Kidney tubule cell (primary cell): ENCODE measurements around the gene PAK1.
A peak's percentile ranks its signal among the peaks of the same experiment; 100 is the strongest.
"Not testable (repeated sequence)": the region's sequence is repeated elsewhere in the genome, so short reads cannot be mapped to it uniquely, and the experiment has no call there.

Source experiments
- DNase-seq: peaks from one replicate; pipeline ENCODE4 v3.0.0-alpha.2; 2018; ENCODE audit warnings: low spot score

The PAK1 gene

GRCh38 chr11:77402218-77402556 lies 71.7 kb downstream of the PAK1 start:
- no peak for DNase-seq

GRCh38 chr11:77401486-77402217 lies 72.2 kb downstream of the PAK1 start:
- no peak for DNase-seq

GRCh38 chr11:77400775-77401449 lies 73.0 kb downstream of the PAK1 start:
- no peak for DNase-seq

GRCh38 chr11:77400271-77400670 lies 73.6 kb downstream of the PAK1 start:
- no peak for DNase-seq

DNA sequence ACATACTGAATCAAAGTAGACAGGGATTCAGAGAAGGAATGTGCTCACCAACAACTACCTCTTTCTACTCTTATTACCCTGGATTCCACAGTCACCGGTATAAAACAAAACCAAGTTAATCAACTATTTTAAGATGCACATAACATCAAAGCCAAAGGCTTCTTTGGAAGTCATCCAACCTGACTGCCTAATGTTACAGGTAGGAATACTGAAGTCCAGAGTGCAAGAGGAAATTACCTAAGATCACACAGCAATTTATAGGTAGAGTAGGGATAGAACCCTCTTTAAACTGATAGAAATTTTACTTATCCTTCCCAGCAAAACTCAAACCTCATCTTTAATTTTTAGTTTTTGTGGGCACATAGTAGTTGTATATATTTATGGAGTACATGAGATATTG lies 76.3 kb downstream of the PAK1 start:
- DNase-seq: no peak

GRCh38 chr11:77396911-77397310 lies 77.0 kb downstream of the PAK1 start:
- no peak for DNase-seq

DNA sequence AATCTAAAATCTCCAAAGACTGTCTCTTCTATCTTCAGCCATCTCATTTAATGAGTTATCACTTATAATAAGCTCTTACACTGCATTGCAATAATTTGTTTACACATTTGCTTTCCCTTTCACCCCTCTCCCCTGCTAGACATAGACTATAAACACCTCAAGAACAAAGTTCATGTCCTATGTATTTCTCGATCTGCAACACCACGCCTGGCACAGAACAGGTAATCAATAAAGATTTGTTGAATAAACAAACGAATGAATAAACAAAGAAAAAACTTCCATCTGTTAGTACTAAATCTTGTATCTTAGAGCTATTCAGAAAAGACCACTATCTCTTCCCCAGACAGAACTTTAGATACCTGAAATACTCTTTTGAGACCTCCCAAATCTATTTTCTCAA lies 77.6 kb downstream of the PAK1 start:
- DNase-seq: no peak

DNA sequence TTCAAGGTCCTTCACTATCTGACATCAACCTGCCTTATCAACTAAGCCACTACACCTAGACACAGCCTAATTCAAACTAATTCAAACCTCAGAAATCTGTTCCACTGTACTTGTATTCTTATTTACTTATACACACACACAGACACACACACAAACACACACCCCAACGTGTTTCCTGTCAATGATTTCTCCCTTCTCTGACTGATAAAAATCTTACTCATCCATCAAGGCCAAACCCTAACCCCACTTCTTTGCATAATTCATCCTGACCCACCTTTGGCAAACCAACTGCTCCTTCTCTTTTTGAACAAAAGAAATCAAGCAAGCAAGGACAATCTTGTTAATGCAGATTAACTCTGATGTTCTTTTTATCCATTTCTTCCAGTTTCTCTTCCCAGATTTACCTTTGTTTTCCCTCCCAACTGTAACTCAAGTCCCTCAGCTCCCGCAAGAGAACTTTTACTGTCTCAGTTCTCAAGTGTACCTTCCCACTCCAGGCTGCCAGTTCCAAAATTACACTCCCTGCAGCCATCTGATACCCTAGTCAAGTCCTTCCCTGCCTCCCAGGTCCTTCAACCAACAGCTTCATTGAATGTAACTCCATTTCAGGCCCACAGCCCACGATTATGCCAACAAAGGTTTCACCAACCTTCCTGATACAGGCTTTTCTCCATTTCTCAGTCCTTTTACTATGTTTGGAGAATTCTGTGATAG lies 78.3 kb downstream of the PAK1 start:
- peak; percentile 15 for DNase-seq

GRCh38 chr11:77392842-77393241 lies 81.1 kb downstream of the PAK1 start:
- no peak for DNase-seq

- DNase-seq: no peak
Observed at GRCh38 chr11:77387701-77388100, 86.2 kb downstream of the PAK1 start.

- DNase-seq: no peak
Observed at GRCh38 chr11:77386178-77386577, 87.7 kb downstream of the PAK1 start.

DNA sequence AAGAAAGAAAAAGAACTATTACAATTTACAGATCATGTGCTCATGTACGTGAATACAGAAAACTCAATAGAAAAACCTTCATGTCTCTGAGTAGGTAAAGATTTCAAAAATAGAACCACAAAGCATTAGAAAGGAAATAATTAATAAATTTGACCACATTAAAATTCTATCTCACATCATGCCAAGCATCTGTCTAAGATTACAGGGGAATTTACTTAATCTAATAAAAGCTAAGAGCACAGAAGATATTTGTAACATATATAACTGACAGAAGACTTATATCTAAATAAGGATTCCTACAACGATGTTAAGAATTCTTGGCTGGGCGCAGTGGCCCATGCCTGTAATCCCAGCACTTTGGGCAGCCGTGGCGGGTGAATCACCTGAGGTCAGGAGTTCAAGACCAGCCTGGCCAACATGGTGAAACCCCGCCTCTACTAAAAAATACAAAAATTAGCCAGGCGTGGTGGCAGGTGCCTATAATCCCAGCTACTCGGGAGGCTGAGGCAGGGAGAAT lies 88.6 kb downstream of the PAK1 start:
- DNase-seq: not testable (repeated sequence)

GRCh38 chr11:77384571-77384970 lies 89.3 kb downstream of the PAK1 start:
- DNase-seq: no peak

DNA sequence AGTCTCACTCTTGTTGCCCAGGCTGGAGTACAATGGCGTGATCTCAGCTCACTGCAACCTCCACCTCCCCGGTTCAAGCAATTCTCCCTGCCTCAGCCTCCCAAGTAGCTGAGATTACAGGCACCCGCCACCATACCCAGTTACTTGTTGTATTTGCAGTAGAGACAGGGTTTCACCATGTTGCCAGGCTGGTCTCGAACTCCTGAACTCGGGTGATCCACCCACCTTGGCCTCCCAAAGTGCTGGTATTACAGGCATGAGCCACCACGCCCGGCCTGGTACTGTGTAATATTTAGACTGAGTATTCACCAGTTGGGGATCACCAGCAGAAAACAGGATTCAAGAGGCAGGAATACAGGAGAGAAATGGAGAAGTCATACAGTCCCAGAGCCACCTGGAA lies 90.5 kb downstream of the PAK1 start:
- not testable (repeated sequence) for DNase-seq

- peak; percentile 18 for DNase-seq
Observed at GRCh38 chr11:77381729-77382665, 91.9 kb downstream of the PAK1 start.

- no peak for DNase-seq
Observed at GRCh38 chr11:77379934-77380333, 94.0 kb downstream of the PAK1 start.

DNA sequence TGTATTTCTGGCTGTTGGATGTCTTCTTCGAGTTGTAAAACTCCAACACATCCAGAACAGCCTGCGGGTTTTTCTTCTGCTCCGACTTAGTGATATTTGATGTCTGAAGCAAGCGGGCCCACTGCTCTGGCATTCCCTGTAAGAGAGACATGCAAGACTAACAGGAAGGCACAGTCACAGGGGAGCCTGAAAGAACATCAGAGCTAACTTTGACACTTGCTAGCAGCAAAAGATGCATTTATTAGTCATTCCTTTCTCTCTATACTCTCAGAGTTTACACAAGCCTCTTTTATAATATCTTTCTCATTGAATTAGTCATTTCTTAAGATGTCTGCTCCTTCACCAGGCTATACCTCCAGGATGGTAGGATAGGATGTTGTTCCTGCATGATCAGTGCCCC lies 94.6 kb downstream of the PAK1 start:
- no peak for DNase-seq

GRCh38 chr11:77377734-77378133 lies 96.2 kb downstream of the PAK1 start:
- DNase-seq: peak; percentile 15

- DNase-seq: no peak
Observed at GRCh38 chr11:77375107-77375506, 98.8 kb downstream of the PAK1 start.

DNA sequence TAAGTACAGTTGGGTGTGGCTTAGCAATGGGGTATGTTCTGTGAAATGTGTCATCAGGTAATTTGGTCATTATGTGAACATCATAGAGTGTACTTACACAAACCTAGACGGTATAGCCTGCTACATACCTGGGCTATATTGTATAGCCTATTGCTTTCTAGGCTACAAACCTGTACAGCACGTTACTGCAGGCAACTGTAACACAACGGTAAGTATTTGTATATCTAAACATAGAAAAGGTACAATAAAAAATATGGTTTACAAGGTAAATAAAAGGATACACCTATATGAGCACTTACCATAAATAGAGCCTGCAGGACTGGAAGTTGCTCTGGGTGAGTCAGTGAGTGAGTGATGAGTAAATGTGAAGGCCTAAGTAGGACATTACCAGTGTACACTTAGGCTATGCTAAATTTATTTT lies 99.3 kb downstream of the PAK1 start:
- peak; percentile 41 for DNase-seq

- DNase-seq: no peak
Observed at GRCh38 chr11:77374108-77374507, 99.8 kb downstream of the PAK1 start.

GRCh38 chr11:77372726-77373125 lies 101.2 kb downstream of the PAK1 start:
- DNase-seq: peak; percentile 42
